ENCODE results near the gene NACC2. TPM values are rescaled to one million over a fixed set of nuclear protein-coding genes. Genes with fewer than 3 reads are reported as not detected.
A peak's percentile ranks its signal among the peaks of the same experiment; 100 is the strongest.

The NACC2 gene
- polyA plus RNA-seq, 1 donor (not counting 4 experiments of a cell fraction or from before 2014, with no cell fraction given) = 4.6 TPM

DNA sequence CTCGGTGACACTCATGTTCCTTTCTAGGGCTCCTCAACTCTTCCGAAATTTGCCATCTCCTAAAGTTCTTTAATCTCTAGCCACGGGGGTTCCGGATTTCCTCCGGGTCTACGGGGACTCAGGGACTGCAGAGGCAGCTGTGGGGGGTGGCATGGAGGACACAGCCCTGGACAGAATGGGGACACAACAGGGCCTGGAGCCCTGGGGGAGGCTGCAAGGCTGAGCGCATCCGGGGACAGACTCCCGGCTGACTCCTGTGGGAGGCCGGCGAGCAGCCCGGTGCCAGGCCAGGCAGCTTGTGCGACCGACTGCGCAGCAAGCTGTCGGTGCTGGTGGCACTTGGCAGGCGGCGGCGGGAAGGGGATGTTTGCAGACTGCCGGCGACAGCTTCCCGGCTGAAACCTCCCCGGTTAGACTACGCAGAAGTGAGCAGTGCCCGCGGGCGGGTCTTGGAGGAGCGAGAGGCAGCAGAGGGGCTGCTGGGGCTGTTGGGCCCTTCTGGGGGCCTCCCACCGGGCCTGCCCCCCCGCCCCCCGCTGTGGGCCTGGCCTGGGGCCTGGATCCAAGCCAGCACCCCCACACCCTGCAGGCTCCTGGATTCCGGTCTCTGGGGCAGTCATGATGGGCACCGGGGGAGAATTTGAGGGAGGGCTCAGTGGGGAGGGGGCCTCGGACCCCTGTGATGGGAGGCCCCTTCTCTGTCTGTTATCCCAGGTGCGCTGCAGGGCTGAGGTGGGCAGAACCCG lies 105.2 kb downstream of the NACC2 start:
- no peak for DNase-seq (ENCODE audit: low read depth, low spot score)
- H3K4me3 ChIP-seq (ENCODE audit: control insufficient read depth in 2 of 3, extremely low read depth in 1 of 3, insufficient read depth in 2 of 3, low read depth in 1 of 3, low read length in 3 of 3) = no peak overlapping the region

GRCh38 chr9:135989157-135989556 lies 105.9 kb downstream of the NACC2 start:
- TF ChIP-seq CTCF (optimal IDR thresholded peaks at IDR 0.05 in 1 of 3, IDR thresholded peaks at IDR 0.05 in 1 of 3, conservative IDR thresholded peaks at IDR 0.05 in 1 of 3; ENCODE audit: extremely low read depth in 1 of 3, insufficient read depth in 2 of 3, low read length in 3 of 3) = no peak
- H4K20me1 ChIP-seq (ENCODE audit: control insufficient read depth, extremely low read depth, insufficient read depth, low read length) = no peaks in the 10 kb centered on the region
- no peak overlapping the region for H2AFZ ChIP-seq (ENCODE audit: control insufficient read depth, low read length)
- peaks cover 10% of the 10 kb centered on the region for H3K4me1 ChIP-seq (ENCODE audit: control insufficient read depth, extremely low read depth, insufficient read depth, low read length)
- dilution Hi-C loops (cut with MboI; ENCODE audit: extremely low pct_ligation_motif_present, low sequenced_read_pairs) = no loop called here
- no peak overlapping the region for H3K27ac ChIP-seq (ENCODE audit: control insufficient read depth, insufficient read depth, low read length)
- no peaks in the 10 kb centered on the region for H3K79me2 ChIP-seq (ENCODE audit: control insufficient read depth, insufficient read depth, low read length)
- no peak for FAIRE-seq
- H3K9me1 ChIP-seq (ENCODE audit: control insufficient read depth, extremely low read depth, insufficient read depth, low read length) = no peaks in the 10 kb centered on the region
- no peaks in the 10 kb centered on the region for H3K9me3 ChIP-seq (ENCODE audit: control insufficient read depth, low read depth, low read length)
- no peak overlapping the region for H3K9ac ChIP-seq (ENCODE audit: control insufficient read depth, extremely low read depth, insufficient read depth, low read length)
- H3K27me3 ChIP-seq (ENCODE audit: control insufficient read depth, extremely low read depth, insufficient read depth, low read length) = peaks cover 57% of the 10 kb centered on the region
- H3K36me3 ChIP-seq (ENCODE audit: control insufficient read depth in 2 of 2, extremely low read depth in 1 of 2, insufficient read depth in 2 of 2, low read length in 2 of 2) = no peaks in the 10 kb centered on the region
- no peak for DNase-seq (ENCODE audit: low read depth, low spot score)
- H3K4me2 ChIP-seq (ENCODE audit: control insufficient read depth, extremely low read depth, insufficient read depth, low read depth, low read length) = no peak overlapping the region
- H3K4me3 ChIP-seq (ENCODE audit: control insufficient read depth in 2 of 3, extremely low read depth in 1 of 3, insufficient read depth in 2 of 3, low read depth in 1 of 3, low read length in 3 of 3) = no peak overlapping the region

More for the DNA sequence above, 105.2 kb downstream of the NACC2 start:
- peak; percentile 82 for TF ChIP-seq EZH2 (IDR thresholded peaks at IDR 0.05; ENCODE audit: low read length)
- TF ChIP-seq CTCF (optimal IDR thresholded peaks at IDR 0.05 in 1 of 3, IDR thresholded peaks at IDR 0.05 in 1 of 3, conservative IDR thresholded peaks at IDR 0.05 in 1 of 3; ENCODE audit: extremely low read depth in 1 of 3, insufficient read depth in 2 of 3, low read length in 3 of 3) = no peak
- Histone ChIP-seq H3K4me2 (ENCODE audit: control insufficient read depth, extremely low read depth, insufficient read depth, low read depth, low read length) (no peak overlapping the region), H2AFZ (ENCODE audit: control insufficient read depth, low read length) (no peak overlapping the region), H3K9ac (ENCODE audit: control insufficient read depth, extremely low read depth, insufficient read depth, low read length) (no peak overlapping the region), H3K4me1 (ENCODE audit: control insufficient read depth, extremely low read depth, insufficient read depth, low read length) (peaks cover 10% of the 10 kb centered on the region), H4K20me1 (ENCODE audit: control insufficient read depth, extremely low read depth, insufficient read depth, low read length) (no peaks in the 10 kb centered on the region), H3K79me2 (ENCODE audit: control insufficient read depth, insufficient read depth, low read length) (no peaks in the 10 kb centered on the region), H3K9me3 (ENCODE audit: control insufficient read depth, low read depth, low read length) (no peaks in the 10 kb centered on the region), H3K36me3 (ENCODE audit: control insufficient read depth in 2 of 2, extremely low read depth in 1 of 2, insufficient read depth in 2 of 2, low read length in 2 of 2) (no peaks in the 10 kb centered on the region), H3K27me3 (ENCODE audit: control insufficient read depth, extremely low read depth, insufficient read depth, low read length) (peaks cover 50% of the 10 kb centered on the region), H3K9me1 (ENCODE audit: control insufficient read depth, extremely low read depth, insufficient read depth, low read length) (no peaks in the 10 kb centered on the region), H3K27ac (ENCODE audit: control insufficient read depth, insufficient read depth, low read length) (no peak overlapping the region)
- dilution Hi-C loops (cut with MboI; ENCODE audit: extremely low pct_ligation_motif_present, low sequenced_read_pairs) = no loop called here
- no peak for FAIRE-seq
